A673 (cell line): ENCODE measurements around the gene FAM161B.

ENCODE experiments used
- EZH2 ChIP-seq: fragments of 200-600 bp; sonication (generic); IDR thresholded peaks from 2 replicates; pipeline ENCODE4 v1.6.1; 2017; ENCODE audit warnings: borderline replicate concordance, low read depth, mild to moderate bottlenecking, mixed read lengths, antibody characterized with exemption, low read length; ENCODE audit not compliant: poor library complexity, severe bottlenecking
- TF ChIP-seq, protein P1 (sequence below): fragments of 300-800, 200-600 bp; sonication (generic); conservative IDR thresholded peaks from 2 replicates; pipeline ENCODE4 v1.5.1; 2017; ENCODE audit warnings: low read depth, mild to moderate bottlenecking, antibody characterized with exemption, low read length, moderate library complexity, mixed read lengths

DNA sequence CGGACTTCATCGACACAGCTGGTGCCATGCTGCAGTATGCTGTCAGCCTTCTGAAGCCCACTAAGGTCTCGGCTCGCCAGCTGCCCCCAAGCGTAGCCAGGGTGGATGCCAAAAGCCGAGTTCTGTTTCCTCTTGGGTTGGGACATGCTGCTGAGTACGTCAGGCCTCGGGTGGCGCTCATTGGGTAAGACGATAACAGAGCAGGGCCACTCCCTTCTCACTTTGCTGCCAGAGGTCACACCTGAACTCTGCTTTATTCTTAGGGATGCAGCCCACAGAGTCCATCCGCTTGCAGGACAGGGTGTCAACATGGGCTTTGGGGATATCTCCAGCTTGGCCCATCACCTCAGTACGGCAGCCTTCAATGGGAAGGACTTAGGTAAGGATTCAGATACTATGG is 11.3 kb upstream of the FAM161B start:
- TF ChIP-seq, protein P1, sequence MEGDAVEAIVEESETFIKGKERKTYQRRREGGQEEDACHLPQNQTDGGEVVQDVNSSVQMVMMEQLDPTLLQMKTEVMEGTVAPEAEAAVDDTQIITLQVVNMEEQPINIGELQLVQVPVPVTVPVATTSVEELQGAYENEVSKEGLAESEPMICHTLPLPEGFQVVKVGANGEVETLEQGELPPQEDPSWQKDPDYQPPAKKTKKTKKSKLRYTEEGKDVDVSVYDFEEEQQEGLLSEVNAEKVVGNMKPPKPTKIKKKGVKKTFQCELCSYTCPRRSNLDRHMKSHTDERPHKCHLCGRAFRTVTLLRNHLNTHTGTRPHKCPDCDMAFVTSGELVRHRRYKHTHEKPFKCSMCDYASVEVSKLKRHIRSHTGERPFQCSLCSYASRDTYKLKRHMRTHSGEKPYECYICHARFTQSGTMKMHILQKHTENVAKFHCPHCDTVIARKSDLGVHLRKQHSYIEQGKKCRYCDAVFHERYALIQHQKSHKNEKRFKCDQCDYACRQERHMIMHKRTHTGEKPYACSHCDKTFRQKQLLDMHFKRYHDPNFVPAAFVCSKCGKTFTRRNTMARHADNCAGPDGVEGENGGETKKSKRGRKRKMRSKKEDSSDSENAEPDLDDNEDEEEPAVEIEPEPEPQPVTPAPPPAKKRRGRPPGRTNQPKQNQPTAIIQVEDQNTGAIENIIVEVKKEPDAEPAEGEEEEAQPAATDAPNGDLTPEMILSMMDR: no peak
- no peak for TF ChIP-seq EZH2
